HG02943 (cell line): ENCODE measurements around the gene ARHGAP10.
"Not testable (repeated sequence)": the region's sequence is repeated elsewhere in the genome, so short reads cannot be mapped to it uniquely, and the experiment has no call there.

Source experiments
- ATAC-seq: cut with Tn5 transposase; IDR thresholded peaks from one replicate; pipeline ENCODE4 v1.9.1; 2021; ENCODE audit warnings: mild to moderate bottlenecking, low read depth, moderate library complexity; ENCODE audit not compliant: unreplicated experiment

Gene ARHGAP10

GRCh38 chr4:148076964-148077363 lies 345.1 kb downstream of the ARHGAP10 start:
- no peak for ATAC-seq

GRCh38 chr4:148077581-148077980 lies 345.7 kb downstream of the ARHGAP10 start:
- ATAC-seq = no peak

- ATAC-seq = no peak
These were observed 346.2 kb downstream of the ARHGAP10 start for GRCh38 chr4:148078061-148078460.

- no peak for ATAC-seq
These were observed 348.1 kb downstream of the ARHGAP10 start for GRCh38 chr4:148079961-148080360.

- ATAC-seq = no peak
These were observed 349.4 kb downstream of the ARHGAP10 start for GRCh38 chr4:148081267-148081666.

GRCh38 chr4:148081745-148082144 lies 349.9 kb downstream of the ARHGAP10 start:
- ATAC-seq = no peak

GRCh38 chr4:148083073-148083472 lies 351.2 kb downstream of the ARHGAP10 start:
- not testable (repeated sequence) for ATAC-seq

- no peak for ATAC-seq
These were observed 357.7 kb downstream of the ARHGAP10 start for GRCh38 chr4:148089624-148090023.

GRCh38 chr4:148090029-148090428 lies 358.1 kb downstream of the ARHGAP10 start:
- no peak for ATAC-seq

GRCh38 chr4:148090503-148091476 lies 358.9 kb downstream of the ARHGAP10 start:
- ATAC-seq = no peak

GRCh38 chr4:148091896-148092295 lies 360.0 kb downstream of the ARHGAP10 start:
- ATAC-seq = no peak

- no peak for ATAC-seq
These were observed 360.6 kb downstream of the ARHGAP10 start for GRCh38 chr4:148092316-148093014.

GRCh38 chr4:148093065-148093464 lies 361.2 kb downstream of the ARHGAP10 start:
- no peak for ATAC-seq

GRCh38 chr4:148094149-148094548 lies 362.3 kb downstream of the ARHGAP10 start:
- no peak for ATAC-seq

- no peak for ATAC-seq
These were observed 363.5 kb downstream of the ARHGAP10 start for GRCh38 chr4:148095346-148095923.

GRCh38 chr4:148097801-148098200 lies 365.9 kb downstream of the ARHGAP10 start:
- no peak for ATAC-seq

- ATAC-seq = no peak
These were observed 369.3 kb downstream of the ARHGAP10 start for GRCh38 chr4:148101235-148101634.

- no peak for ATAC-seq
These were observed 369.9 kb downstream of the ARHGAP10 start for GRCh38 chr4:148101790-148102189.

GRCh38 chr4:148103597-148104355 lies 371.9 kb downstream of the ARHGAP10 start:
- ATAC-seq = no peak

GRCh38 chr4:148108766-148109165 lies 376.9 kb downstream of the ARHGAP10 start:
- no peak for ATAC-seq
